Fibroblast of skin of left quadriceps (primary cell): ENCODE results near the gene AAGAB.

ENCODE experiments used
- DNase-seq, 2 experiments: peaks; one replicate each; pipeline ENCODE4 v3.0.0-alpha.2; 2013; ENCODE audit warnings: low read depth in 2 of 2

Gene AAGAB

DNA sequence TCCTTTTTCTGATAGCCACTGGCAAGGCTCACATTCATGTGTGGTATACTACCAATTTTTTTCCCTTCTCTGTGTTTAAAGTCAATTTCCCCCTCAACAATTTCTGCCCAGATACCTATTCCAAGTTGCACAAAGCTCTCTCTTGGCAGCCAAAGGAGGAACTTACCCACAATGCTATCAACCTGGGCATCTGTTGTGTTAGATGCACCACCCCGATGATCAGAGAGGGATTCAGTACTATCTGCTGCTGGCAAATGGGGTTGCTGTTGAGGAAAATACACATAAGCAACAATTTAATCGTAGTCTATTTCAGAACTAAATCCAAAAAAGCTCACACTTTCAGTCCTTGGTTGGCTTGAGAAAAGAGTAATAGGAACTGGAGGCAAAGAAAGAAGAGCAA, 46.1 kb downstream of the AAGAB start:
- no peak for DNase-seq

- DNase-seq = no peak
Observed at GRCh38 chr15:67207555-67208207, 46.8 kb downstream of the AAGAB start.

GRCh38 chr15:67202991-67203390, 51.5 kb downstream of the AAGAB start:
- no peak for DNase-seq

- DNase-seq = no peak
Observed at GRCh38 chr15:67202091-67202490, 52.4 kb downstream of the AAGAB start.

- no peak for DNase-seq
Observed at GRCh38 chr15:67201136-67201535, 53.3 kb downstream of the AAGAB start.

DNA sequence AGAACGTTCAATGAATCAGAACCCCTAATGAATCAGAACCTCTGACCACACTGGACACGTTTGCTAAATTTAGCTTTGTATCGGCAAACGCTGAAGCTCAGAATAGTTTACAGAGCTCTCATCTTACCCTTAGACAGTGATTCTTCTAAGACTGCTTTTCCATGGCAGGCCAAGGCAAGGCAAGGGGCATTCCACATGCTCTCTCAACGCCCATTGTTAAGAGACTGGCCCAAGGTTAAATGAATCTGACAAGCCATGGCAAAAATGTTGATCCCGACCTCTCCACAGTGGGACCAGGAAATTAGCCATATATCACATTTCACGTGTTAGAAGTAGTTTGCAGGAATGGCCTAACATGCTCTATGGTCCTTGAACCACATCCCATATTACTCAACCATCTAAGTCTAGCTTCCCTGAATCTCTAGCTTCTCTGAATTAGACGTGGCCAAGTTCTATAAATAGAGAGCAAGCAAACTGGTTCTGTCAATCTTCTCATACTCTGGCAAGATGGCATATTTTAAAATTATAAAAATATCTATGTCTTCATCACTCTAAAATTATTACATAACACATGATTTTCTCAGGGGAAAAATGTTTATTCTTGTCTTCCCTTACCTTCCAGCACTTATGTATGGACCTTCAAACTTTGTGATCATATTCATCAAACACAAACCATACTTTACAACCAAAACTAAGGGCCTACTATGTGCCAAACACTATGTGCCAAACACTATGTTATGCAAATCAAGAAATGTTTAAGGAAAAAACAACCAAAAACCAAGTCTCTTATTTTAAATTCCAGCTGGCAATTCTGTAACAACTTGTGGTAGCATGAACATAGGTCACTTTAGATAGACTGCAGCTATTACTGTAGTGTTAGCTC, 54.3 kb downstream of the AAGAB start:
- DNase-seq = no peak

- no peak for DNase-seq
Observed at GRCh38 chr15:67199391-67199790, 55.1 kb downstream of the AAGAB start.

DNA sequence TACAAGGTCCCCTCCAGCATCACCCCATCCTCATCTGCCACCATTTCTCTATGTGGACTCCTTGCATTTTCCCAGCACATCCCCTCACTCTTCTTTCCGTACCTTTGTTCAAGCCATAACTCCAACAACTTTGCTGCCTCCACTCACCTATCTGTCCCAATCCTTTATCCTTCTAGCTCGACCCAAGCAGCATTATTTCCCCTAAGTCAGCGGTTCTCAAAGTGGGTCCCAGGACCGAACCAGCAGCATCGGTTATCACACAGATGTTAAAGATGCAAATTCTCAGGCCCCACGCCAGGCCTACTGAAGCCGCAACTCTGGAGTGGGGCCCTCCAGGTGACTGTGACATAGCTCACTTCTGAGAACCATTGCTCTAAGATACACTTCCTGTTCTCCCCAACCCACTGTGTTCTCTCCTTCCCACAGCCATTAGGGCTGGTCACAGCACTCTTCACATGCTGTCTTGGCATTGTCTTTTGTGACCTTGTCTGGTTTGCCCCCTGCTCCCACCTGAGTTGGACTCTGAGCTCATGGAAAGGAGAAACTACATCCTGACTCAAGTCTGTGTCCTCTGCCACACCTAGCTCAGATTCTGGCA, 56.2 kb downstream of the AAGAB start:
- DNase-seq = no peak

DNA sequence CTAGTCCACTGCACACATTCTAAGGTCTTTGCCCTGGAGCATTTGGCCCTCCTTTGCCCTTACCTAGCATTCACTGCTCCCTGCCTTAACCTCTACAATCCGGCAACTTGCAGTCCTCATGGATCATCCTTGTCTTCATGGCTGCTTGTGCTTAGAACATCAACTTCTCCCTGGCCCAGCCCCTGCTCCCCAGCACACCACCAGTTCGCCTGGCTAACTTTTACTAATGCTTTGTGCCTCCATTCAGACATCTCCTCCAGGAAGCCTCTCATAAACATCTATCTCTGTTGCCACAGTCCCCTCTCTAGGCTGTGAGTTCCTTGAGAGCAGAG, 57.1 kb downstream of the AAGAB start:
- no peak for DNase-seq

DNA sequence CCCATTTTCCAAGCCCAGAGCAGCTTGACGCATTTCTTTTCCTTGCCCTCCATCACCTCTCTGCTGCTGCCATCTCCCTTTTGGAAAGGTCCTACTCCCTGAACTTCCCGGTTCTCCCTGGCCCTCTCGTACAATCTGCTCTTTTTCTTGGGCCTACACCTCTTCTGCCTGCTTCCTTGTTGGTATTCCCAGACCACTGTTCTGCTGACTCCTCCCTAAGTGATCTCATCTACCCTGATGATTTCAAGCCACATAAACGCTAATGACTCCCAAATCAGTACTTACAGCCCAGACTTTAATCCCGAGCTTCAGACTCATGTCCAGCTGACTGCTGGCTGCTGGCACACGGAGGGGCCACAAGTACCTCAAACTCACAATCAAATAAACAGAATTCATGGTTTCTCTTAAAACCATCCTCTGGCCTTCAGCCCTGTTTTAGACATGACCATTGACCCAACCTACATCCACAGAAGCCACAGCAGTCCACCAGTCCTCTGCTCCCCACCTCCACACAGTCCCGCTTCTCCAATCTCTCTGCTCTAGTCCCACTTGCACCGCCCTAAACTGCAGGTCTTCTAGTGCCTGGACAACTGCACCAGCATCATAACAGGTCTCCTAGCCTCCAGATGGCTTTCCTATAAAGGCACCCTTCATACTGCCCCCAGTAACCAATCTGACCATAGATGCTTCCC, 57.6 kb downstream of the AAGAB start:
- DNase-seq = peak; percentile 71 to 74

GRCh38 chr15:67196222-67196621, 58.2 kb downstream of the AAGAB start:
- no peak for DNase-seq

GRCh38 chr15:67195305-67195704, 59.2 kb downstream of the AAGAB start:
- DNase-seq = no peak

DNA sequence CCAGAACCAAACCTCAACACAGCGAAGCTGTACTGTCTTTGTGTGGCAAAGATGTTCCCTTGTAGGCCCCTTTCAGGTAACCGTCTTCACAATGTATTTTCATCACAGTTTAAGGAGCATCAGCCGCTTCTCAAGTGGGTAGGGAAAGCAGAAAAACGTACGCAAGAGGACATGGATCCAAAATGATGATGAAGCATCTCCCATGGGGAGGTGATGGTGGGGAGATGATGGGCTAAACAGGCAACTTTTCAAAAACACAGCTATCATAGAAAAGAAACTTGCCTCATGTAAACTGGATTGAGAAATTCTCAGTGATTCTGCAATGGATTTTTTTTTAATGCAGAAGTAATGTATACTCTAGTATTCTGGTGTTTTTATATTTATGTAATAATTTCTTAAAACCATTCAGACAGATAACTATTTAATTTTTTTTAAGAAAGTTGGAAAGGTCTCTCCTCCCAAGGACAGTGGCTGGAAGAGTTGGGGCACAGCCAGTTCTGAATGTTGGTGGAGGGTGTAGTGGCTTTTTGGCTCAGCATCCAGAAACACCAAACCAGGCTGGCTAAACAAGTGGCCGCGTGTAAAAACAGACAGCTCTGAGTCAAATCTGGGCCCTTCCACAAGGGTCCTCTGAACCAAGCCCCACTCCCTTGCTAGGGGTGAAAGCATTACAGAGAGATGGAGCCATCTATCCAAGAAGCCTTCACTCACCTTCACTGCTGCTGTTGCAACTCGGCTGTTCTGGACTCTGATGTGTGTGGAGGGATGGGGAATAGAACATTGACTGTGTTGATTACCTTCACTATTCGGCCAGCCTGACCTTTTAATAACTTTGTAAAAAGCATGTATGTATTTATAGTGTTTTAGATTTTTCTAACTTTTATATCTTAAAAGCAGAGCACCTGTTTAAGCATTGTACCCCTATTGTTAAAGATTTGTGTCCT, 60.0 kb downstream of the AAGAB start:
- DNase-seq = no peak

DNA sequence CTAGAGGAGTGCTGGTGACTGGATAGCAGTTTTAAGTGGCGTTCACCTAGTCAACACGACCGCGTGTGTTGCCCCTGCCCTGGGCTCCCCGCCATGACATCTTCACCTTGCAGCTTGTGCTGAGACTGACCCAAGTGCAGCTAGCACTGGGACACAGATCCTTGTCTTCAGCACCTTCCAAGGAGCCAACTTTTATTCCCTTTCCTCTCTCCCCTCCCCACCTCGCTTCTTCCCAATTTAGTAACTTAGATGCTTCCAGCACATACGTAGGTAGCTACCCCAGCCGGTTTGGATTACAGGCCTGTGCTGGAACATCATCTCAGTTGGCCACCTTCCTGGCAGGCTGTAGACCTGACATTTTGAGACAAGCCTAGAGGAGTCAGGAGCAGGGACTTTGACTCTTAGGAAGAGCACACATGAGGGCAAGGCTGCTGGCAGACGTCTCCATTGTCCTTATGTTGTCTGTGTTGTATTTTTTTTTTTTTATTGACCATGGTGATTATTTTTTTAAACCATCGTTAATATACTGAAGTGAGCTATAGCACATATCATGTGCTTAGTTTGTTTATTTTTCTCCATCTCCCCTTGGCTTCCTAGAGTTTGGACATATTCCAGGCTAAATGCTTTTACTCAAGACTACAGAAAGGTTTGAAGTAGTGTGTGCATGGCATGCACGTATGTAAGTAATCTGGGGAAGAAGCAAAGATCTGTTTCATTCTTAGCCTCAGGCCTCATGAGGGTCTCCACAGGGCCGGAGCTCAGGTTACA, 61.1 kb downstream of the AAGAB start:
- DNase-seq = no peak

GRCh38 chr15:67192185-67192820, 62.2 kb downstream of the AAGAB start:
- no peak for DNase-seq

GRCh38 chr15:67190813-67191212, 63.6 kb downstream of the AAGAB start:
- DNase-seq = no peak

- no peak for DNase-seq
Observed at GRCh38 chr15:67190326-67190725, 64.1 kb downstream of the AAGAB start.

DNA sequence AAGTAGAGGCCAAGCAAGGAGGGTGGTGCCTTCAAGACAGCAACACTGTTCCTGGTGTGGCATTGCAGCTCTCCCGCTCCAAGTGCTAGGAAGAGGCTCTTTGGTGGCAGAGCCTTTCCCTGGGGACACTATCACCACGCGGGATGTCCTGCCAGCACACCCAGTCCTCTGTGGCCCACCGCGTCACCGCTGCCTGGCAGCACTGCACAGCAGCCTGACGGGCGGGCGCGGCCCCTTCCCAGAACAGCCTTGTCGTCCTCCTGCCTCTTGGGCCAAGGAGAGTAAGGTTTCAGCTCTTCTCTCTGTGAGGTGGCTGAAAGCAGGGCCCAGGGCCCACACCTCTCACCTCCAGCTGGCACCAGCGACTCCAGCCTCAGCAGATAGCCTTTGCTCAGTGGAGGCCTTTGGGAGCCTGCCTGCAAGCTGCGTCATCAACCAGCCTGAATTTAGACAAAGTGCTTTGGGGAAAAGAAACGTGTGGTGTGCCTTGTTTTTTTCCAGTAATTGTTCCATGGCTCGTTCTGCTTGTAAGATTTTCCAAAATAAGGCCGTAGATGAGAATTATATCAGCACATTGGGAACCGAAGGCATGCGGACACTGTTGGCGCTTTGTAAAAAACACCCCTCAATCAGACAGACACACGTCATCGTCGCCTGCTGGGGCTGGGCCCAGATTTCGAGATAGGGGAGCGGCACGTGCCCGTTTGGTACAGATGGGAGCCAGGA, 65.0 kb downstream of the AAGAB start:
- no peak for DNase-seq

- DNase-seq = peak; percentile 95 to 96
Observed at GRCh38 chr15:67188551-67189218, 65.8 kb downstream of the AAGAB start.
